Left ventricle myocardium inferior (tissue), 1 donor: ENCODE results near the gene IFIT2. TPM values are rescaled to one million over a fixed set of nuclear protein-coding genes. Genes with fewer than 3 reads are reported as not detected.
A peak's percentile ranks its signal among the peaks of the same experiment; 100 is the strongest.
"Not testable (repeated sequence)": the region's sequence is repeated elsewhere in the genome, so short reads cannot be mapped to it uniquely, and the experiment has no call there.

ENCODE experiments used
- DNase-seq: peaks from one replicate; pipeline ENCODE4 v3.0.0-alpha.2; 2020
- H3K27ac ChIP-seq: fragments of 200-600 bp; replicated peaks from 2 replicates; pipeline ENCODE4 v1.8.0; 2021
- H3K27me3 ChIP-seq: fragments of 200-600 bp; 2 replicates; pipeline ENCODE4 v1.8.0; 2021; ENCODE audit warnings: low read depth
- H3K36me3 ChIP-seq: fragments of 200-600 bp; 2 replicates; pipeline ENCODE4 v1.8.0; 2021
- H3K4me1 ChIP-seq: fragments of 200-600 bp; 2 replicates; pipeline ENCODE4 v1.8.0; 2021
- H3K4me3 ChIP-seq: fragments of 200-600 bp; 2 replicates; pipeline ENCODE4 v1.8.0; 2021; ENCODE audit warnings: mild to moderate bottlenecking, moderate library complexity
- H3K9me3 ChIP-seq: fragments of 200-600 bp; replicated peaks from 2 replicates; pipeline ENCODE4 v1.8.0; 2021
- intact Hi-C: fragments of 100-400 bp; cut with micrococcal nuclease; formaldehyde crosslinking; loops from one replicate; pipeline ENCODE4 v1.11.0; 2022
- total RNA-seq: library from RNA; stranded (reverse); fragmentation: NEBNext Ultra II Directional; extraction: Animal tissue kit (Norgen Biotek cat#: 25700); gene quantifications from one replicate; pipeline ENCODE4 v1.2.1, GENCODE V29; 2021
- TF ChIP-seq, protein P1 (sequence below): fragments of 200-600 bp; IDR thresholded peaks from 2 replicates; pipeline ENCODE4 v1.8.0; 2021; ENCODE audit warnings: antibody characterized with exemption, mild to moderate bottlenecking, borderline replicate concordance
- donor health status: DM: no; HTN: yes; CAD: no; lungs with severe emphysema.

IFIT2 gene
- total RNA-seq, 1 donor from 2014 or later: 4.5 TPM

DNA sequence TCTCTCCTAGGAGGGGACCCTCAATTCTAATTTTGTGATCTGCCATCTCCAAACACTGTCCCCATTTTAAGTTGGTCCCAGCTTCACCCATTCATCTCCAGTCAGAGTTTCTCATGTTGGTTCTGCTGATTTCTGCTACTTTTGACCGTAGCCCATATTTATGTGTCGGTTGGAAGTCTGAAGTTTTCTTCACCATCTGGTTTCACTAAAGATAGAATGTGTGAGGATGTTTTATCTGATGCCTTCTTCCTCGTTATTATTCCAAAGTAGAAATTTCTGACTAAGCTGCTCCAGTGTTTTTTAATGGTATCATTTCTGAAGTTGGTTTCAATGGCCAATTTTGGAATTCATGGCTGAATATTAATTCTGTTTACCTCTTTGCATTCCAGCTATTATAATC is 21.3 kb upstream of the IFIT2 start:
- Histone ChIP-seq H3K4me3 (no peak overlapping the region), H3K27me3 (no peaks in the 10 kb centered on the region), H3K9me3 (no peaks in the 10 kb centered on the region), H3K4me1 (peaks cover 51% of the 10 kb centered on the region), H3K36me3 (no peaks in the 10 kb centered on the region), H3K27ac (peak overlapping the region; percentile 79)
- DNase-seq: no peak
- TF ChIP-seq, protein P1, sequence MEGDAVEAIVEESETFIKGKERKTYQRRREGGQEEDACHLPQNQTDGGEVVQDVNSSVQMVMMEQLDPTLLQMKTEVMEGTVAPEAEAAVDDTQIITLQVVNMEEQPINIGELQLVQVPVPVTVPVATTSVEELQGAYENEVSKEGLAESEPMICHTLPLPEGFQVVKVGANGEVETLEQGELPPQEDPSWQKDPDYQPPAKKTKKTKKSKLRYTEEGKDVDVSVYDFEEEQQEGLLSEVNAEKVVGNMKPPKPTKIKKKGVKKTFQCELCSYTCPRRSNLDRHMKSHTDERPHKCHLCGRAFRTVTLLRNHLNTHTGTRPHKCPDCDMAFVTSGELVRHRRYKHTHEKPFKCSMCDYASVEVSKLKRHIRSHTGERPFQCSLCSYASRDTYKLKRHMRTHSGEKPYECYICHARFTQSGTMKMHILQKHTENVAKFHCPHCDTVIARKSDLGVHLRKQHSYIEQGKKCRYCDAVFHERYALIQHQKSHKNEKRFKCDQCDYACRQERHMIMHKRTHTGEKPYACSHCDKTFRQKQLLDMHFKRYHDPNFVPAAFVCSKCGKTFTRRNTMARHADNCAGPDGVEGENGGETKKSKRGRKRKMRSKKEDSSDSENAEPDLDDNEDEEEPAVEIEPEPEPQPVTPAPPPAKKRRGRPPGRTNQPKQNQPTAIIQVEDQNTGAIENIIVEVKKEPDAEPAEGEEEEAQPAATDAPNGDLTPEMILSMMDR: no peak
- intact Hi-C loops: no loop called here

DNA sequence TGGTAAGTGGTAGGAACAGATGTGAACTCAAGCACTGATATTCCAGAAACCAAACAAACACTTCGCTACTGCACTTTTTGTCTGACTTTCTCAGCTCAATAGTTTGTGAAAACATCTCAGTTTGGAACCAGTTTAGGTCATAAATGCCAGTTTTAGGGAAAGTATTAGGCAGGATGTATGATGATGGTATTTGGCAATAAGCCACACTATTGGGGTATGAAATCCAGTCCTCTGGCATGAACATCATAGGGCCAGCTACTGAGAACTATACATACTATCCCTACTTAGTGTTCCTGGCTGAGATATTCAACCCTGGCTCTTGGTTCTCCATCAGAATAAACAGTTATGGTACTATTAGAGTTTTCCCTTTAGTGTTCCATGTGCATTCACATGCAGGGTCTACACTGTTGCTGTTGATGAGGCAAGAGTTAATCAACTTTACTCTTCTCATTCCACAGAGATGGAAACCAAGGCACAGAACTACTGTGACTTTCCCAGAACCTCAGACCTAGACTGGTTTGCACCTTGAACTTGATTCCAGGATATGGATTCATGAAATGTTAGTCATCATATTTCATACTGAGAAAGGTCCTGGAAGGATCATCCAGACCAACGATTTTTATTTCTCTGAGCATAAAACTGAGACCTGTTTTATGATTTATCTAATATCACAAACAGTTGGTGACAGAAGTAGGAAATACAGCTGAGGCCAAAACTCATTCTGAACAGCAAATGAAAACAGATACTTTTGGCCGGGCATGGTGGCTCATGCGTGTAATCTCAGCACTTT is 20.0 kb upstream of the IFIT2 start:
- H3K27me3 ChIP-seq: no peaks in the 10 kb centered on the region
- H3K36me3 ChIP-seq: no peaks in the 10 kb centered on the region
- intact Hi-C loops: no loop called here
- no peak for DNase-seq
- H3K27ac ChIP-seq: no peak overlapping the region
- peaks cover 51% of the 10 kb centered on the region for H3K4me1 ChIP-seq
- TF ChIP-seq, protein P1: no peak
- no peak overlapping the region for H3K4me3 ChIP-seq
- H3K9me3 ChIP-seq: no peaks in the 10 kb centered on the region

DNA sequence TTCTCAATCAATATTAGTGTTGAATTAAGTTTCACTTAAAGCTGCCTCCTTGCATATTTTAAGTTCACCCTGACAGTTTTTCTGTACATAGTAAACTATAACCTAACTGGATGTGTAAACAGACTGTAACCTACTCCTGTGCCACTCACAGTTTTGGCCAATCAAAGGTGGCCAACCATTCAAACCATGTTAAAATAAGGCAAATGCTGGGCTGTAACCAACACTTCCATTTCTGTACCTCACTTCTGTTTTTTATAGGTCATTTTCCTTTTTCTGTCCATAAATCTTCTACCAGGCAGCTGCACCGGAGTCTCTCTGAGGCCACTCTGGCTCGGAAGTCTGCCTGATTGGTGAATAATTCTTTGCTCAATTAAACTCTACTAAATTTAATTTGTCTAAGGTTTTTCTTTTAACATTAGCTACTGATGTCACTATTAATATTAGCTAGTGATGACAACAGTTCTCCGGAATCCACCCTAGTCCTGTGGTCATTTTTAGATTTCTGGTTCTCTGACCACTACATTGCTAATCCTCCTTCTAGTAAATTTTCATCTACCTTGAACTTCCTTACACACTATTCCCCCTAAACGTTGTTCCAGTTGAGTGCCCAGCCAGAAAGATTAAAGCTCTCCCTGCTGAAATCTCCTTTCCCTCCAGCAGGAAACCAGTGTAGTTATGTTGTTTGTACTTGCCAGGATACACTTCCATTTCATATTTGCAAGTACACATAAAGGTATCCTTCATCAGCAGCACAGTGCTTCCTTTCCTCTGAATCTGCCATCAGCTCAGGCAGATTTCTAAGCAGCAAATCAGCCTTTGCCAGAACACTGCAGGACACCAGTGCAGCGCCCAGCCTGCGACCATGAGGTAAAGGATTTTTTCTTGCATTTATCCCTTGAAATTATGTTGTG is 18.6 kb upstream of the IFIT2 start:
- intact Hi-C loops: no loop called here

DNA sequence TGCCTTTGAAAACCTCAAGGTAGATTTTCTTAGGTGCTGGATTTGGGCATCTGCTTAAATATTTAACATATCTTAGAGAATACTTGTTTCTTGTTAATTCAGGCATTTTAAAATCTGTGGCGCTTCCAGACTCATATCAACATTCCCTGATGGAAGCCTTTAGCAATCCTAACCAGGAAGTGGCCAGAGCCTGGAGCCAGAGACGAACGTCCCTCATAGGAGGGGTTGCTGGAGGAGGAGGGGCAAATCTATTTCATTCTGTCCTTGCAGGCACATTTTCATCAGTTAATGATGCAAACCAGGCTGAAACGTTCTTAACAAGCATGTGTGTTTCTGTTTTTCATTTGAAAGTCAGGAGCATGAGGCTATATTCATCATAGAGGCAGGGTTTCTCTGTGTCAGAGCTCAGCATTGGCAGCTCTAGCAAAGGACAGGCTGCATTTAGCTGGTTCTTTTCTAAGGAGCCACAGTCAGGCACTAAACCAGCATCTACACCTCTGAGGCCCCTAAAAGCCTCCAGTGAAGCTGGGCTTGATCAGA is 17.8 kb upstream of the IFIT2 start:
- Histone ChIP-seq H3K9me3 (no peaks in the 10 kb centered on the region), H3K27me3 (no peaks in the 10 kb centered on the region), H3K36me3 (no peaks in the 10 kb centered on the region), H3K4me3 (peak overlapping the region; percentile 45), H3K4me1 (peaks cover 35% of the 10 kb centered on the region), H3K27ac (peak overlapping the region; percentile 82)
- intact Hi-C loops: no loop called here
- DNase-seq: peak; percentile 59
- TF ChIP-seq, protein P1: no peak

More for the DNA sequence above, 18.6 kb upstream of the IFIT2 start:
- TF ChIP-seq, protein P1: peak; percentile 22
- H3K9me3 ChIP-seq: no peaks in the 10 kb centered on the region
- peak overlapping the region; percentile 82 for H3K27ac ChIP-seq
- H3K4me3 ChIP-seq: peak overlapping the region; percentile 45
- no peaks in the 10 kb centered on the region for H3K27me3 ChIP-seq
- DNase-seq: no peak
- H3K36me3 ChIP-seq: no peaks in the 10 kb centered on the region
- H3K4me1 ChIP-seq: peaks cover 42% of the 10 kb centered on the region

DNA sequence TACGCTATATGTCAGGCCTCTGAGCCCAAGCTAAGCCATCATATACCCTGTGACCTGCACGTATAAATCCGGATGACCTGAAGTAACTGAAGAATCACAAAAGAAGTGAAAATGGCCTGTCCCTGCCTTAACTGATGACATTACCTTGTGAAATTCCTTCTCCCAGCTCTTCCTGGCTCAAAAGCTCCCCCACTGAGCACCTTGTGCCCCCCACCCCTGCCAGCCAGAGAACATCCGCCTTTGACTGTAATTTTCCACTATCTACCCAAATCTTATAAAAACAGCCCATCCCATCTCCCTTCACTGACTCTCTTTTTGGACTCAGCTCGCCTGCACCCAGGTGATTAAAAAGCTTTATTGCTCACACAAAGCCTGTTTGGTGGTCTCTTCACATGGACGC is 17.1 kb upstream of the IFIT2 start:
- Histone ChIP-seq H3K27ac (peak overlapping the region; percentile 82), H3K4me1 (peaks cover 28% of the 10 kb centered on the region)
- intact Hi-C loops, H3K36me3 ChIP-seq, DNase-seq, H3K27me3 ChIP-seq, H3K4me3 ChIP-seq, H3K9me3 ChIP-seq: not testable (repeated sequence)

DNA sequence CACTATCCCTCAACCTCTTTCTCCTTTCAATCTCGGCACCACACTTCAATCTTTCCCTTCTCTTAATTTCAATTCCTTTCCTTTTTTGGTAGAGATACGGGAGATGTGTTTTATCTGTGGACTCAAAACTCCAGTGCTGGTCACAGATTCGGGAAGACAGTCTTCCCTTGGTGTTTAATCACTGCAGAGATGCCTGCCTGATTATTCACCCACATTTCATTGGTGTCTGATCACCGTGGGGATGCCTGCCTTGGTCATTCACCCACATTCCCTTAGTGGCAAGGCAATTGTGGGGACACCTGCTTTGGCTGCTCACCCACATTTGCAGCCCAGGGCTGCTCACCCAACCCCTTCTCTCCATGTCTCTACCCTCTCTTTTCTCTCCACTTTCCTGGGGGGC is 16.5 kb upstream of the IFIT2 start:
- H3K9me3 ChIP-seq, H3K27ac ChIP-seq, H3K27me3 ChIP-seq, H3K4me3 ChIP-seq, H3K36me3 ChIP-seq, DNase-seq, intact Hi-C loops: not testable (repeated sequence)
- H3K4me1 ChIP-seq: peaks cover 22% of the 10 kb centered on the region
